Medulla oblongata (tissue), 1 donor: ENCODE results near the gene PES1.
"Not testable (repeated sequence)": the region's sequence is repeated elsewhere in the genome, so short reads cannot be mapped to it uniquely, and the experiment has no call there.

Experiments used
- DNase-seq: peaks from one replicate; pipeline ENCODE4 v3.0.0-alpha.2; 2015; ENCODE audit errors: extremely low spot score

Gene PES1

DNA sequence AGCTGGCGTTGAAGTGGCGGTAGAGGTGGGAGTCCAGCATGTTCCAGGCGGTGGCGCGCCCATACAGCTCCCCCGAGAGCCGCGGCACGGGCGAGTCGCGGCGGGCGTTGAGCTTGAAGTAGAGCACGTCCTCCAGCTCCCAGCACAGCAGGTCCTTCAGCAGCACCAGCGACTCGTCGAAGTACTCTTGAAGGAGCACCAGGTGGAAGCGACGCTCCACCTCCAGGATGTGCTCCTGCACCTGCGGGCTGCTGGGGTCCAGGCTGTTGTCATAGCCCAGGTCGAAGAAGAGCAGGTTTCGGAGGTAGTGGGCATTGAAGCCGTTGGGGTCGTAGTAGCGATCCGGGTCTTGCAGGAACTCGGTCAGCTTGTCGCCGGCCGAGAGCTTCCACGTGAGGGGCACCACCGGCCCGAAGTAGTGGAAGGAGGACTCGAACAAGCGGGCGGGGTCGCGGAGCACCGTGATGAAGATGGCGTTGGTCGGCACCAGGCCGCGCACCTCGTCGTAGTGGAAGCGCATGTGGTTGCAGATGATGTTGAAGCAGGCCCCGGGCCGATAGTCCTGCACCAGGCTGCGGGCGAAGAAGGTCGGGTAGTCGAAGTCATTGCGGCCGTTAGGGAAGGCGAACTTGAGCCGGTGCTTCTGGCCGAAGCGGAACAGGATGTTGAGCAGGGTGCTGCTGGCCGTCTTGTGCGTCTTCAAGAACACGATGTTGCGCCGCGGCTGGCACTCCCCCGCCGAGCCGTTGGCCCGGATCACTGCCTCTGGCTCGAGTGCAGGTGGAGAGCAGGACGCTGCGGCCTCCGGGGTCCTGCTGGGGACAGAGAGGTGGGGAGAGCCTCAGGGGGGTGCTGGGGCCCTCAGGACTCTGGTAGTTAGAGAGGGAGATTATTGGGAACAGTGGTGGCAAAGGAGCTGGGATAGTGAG, 36.2 kb downstream of the PES1 start:
- DNase-seq: no peak

DNA sequence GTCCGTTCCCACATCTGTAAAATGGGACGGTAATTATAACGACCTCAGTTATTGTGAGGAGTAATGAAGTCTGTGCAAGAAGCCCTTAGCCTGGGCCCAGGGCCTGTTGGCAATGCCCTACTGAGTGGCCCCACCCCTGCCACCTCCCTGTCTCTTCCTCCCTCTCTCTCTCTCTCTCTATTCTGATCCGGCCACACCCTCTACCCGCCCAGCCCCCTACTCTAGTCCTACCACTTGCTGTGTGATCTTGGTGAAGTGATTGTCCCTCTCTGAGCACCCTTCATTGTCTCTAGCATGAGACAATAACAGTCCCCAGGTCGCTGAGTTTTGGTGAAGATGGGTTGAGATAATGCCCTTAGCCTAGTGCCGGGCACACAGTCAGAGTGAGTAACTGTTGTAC, 37.7 kb downstream of the PES1 start:
- no peak for DNase-seq

DNA sequence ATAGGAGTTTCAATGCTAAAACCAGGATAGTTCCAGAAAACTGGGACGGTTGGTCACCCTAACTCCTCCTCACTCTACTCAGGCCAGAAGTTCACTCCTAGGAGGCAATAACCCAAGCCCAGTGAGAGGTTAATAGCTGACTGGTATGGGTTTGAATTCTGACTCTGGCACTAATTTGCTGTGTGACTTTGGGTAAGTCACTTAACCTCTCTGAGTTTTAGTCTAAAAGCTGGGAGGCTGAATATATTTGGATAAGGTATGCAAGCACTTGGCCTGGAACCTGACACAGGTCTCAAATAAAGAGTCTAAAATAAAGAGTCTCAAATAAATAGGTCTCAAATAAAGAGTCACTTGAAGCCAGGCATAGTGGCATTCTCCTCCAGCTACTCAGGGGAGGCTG, 39.0 kb downstream of the PES1 start:
- no peak for DNase-seq

DNA sequence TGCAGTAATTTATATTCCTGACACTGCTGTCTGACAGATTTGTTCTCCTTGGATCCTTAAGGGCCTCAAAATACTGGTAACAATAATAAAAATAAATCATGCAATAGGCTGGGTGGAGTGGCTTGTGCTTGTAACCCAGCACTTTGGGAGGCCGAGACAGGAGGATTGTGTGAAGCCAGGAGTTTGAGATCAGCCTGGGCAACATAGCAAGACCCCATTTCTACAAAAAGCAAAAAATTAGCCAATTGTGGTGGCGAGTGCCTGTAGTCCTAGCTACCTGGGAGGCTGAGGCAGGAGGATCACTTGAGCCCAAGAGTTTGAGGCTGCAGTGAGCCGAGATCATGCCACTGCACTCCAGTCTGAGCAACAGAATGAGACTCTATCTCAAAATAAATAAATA, 39.9 kb downstream of the PES1 start:
- DNase-seq: not testable (repeated sequence)

DNA sequence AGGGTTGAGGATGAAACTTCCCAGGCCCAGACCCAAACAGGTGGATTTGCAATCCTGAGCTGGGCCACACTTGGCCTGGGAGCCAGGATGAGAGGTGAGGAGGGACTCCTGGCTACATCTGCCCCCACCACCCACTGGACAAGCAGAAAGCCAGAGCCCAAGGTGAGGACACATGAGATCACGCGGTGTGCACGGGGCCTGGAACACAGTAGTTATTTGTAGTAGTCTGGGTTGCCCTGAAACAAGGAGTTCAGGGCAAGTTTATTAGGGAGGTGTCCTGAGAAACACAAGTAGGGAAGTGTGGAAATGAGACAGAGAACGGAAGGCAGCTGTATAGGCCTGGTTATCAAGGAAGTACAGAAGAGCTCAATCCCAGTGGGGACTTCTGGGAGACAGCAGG, 44.5 kb downstream of the PES1 start:
- no peak for DNase-seq

DNA sequence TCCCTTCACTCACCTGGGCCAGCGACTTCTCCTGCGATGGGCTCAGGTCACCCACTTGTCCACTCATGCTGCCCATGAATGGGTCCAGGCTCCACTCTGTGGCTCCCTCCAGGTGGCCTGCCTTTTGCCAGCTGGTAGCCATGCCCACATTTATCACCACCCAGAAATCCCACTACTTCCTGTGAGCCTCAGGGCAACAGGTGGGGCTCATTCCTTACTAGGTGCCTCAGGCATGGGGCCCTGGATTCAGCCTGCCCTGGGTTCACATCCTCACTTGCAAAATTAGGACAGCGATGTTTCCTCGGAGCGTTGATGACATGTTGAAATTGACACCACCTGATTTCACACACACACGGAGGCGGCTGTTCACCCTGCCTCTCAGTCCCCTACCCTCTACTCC, 45.1 kb downstream of the PES1 start, which contains the start of gene SEC14L6:
Gene SEC14L6, minus strand, starts transcription at position 126 of the 400 bp plus-strand sequence. Its CDS starts 59 bp downstream, at position 67.
- no peak for DNase-seq

DNA sequence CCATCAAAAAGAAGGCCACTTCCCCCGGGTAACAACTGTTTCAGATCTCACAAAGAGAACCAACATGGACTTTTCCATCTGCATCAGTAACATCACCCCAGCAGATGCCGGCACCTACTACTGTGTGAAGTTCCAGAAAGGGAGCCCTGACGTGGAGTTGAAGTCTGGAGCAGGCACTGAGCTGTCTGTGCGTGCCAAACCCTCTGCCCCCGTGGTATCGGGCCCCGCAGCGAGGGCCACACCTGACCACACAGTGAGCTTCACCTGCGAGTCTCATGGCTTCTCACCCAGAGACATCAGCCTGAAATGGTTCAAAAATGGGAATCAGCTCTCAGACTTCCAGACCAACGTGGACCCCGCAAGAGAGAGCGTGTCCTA, 48.9 kb downstream of the PES1 start:
- DNase-seq: no peak

DNA sequence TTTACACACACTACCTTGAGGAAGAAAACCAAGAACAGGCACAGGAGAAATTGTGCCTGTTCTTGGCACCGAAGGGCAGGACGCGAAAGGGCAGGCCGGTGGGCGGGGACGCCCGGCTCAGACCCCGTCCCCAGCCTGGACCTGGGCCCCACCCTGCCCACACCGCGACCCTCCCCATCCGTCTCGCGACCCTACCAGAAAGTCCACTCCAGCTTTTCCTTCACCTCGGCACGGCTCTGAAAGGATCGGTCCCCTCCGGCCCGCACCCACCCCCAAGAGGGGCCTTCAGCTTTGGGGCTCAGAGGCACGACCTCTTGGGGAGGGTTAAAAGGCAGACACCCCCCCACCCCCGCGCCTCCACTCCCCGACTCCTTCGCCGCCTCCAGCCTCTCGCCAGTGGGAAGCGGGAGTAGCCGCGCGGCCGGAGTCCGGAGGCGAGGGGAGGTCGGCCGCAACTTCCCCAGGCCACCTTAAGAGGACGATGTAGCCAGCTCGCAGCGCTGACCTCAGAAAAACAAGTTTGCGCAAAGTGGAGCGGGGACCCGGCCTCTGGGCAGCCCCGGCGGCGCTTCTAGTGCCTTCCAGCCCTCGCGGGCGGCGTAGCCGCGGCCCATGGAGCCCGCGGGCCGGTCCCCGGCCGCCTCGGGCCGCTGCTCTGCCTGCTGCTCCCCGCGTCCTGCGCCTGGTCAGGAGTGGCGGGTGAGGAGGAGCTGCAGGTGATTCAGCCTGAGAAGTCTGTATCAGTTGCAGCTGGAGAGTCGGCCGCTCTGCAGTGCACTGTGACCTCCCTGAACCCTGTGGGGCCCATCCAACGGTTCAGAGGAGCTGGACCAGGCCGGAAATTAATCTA, 49.5 kb downstream of the PES1 start:
- peak; percentile 4 for DNase-seq

DNA sequence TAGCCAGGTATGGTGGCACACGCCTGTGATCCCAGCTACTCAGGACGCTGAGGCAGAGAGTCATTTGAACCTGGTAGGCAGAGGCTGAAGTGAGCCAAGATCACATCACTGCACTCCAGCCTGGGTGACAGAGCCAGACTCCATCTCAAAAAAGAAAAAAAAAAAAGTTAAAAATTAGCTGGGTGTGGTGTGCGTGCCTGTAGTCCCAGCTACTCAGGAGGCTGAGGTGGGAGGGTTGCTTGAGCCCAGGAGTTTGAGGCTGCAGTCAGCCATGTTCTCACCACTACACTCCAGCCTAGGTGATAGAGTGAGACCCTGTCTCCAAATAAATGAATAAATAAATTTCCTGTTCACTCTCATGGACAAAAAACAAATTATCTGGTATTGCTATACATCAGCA, 50.2 kb downstream of the PES1 start:
- DNase-seq: not testable (repeated sequence)

DNA sequence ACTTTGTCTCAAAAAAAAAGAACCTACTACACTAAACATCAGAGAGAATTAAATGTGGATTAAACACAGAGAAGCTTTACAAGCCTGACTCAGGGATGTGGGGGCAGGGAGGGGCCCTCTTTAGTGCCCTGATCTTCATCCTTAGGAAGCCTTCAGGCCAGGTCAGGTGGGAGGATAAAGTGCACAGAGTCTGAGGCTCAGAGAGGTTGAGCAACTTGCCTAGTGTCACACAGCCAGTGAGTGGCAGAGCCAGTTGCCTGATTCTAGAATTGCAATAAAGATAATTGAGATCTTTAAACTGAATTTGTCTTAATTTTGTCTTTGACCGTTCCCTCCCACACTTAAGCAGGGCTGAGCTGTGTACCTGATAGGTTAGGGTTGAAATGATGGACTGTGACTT, 52.3 kb downstream of the PES1 start:
- no peak for DNase-seq

DNA sequence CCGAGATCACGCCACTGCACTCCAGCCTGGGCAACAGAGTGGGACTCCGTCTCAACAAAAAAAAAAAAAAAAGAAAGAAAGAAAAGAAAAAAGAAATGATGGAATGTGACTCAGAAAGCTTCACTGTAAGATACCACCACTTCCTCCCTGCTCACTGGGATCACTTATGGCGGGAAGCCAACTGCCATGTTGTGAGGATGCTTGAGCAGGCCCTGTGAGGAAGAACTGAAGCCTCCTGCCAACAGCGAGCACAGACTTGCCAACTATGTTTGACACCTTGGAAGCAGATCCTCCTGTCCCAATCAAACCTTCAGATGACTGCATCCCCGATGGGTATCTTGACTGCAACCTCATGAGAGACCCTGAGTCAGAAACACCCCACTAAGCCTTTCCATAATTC, 53.4 kb downstream of the PES1 start:
- no peak for DNase-seq

DNA sequence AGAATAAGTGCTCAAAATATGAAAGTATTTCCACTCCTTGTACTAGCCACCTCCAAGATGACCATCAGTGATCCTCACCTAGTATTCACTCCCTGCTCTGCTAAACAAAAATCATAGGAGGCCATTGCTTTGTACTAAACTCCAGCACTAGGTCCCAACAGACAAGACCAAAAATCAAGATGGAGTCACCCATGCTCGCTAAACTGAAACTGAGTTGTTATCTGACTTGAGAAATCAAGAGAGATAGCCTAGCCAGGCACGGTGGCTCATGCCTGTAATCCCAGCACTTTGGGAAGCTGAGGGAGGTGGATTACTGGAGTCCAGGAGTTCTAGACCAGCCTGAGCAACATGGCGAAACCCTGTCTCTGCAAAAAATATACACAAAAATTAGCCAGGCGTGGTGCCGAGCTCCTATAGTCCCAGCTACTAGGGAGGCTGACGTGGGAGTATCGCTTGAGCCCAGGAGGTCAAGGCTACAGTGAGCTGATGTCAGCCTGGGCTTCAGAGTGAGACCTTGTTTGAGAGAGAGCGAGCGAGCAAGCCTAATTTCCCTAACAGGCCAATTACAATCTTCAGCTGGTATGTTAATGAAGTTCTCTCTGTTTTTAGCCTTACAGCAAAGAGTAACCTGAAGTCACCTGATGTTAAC, 54.5 kb downstream of the PES1 start:
- no peak for DNase-seq

DNA sequence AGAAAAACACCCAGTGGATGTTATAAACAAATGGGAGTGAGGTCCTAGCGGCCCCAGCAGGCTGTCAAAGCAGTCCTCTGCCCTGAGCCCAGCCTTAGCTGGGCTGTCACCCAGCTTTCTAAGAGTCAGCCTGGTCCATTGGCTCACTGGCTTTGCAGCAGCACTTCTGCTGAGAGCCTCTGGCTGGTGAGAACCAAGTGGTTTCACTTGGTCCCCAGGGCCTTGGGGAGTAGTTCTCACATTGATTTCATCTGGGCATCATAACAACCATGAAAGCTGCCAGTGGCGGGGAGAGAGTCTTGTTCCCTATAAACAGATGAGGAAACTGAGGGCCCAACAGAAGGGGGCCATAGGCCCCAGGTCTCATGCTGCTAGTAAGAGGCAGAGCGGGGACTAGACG, 56.5 kb downstream of the PES1 start:
- DNase-seq: no peak

DNA sequence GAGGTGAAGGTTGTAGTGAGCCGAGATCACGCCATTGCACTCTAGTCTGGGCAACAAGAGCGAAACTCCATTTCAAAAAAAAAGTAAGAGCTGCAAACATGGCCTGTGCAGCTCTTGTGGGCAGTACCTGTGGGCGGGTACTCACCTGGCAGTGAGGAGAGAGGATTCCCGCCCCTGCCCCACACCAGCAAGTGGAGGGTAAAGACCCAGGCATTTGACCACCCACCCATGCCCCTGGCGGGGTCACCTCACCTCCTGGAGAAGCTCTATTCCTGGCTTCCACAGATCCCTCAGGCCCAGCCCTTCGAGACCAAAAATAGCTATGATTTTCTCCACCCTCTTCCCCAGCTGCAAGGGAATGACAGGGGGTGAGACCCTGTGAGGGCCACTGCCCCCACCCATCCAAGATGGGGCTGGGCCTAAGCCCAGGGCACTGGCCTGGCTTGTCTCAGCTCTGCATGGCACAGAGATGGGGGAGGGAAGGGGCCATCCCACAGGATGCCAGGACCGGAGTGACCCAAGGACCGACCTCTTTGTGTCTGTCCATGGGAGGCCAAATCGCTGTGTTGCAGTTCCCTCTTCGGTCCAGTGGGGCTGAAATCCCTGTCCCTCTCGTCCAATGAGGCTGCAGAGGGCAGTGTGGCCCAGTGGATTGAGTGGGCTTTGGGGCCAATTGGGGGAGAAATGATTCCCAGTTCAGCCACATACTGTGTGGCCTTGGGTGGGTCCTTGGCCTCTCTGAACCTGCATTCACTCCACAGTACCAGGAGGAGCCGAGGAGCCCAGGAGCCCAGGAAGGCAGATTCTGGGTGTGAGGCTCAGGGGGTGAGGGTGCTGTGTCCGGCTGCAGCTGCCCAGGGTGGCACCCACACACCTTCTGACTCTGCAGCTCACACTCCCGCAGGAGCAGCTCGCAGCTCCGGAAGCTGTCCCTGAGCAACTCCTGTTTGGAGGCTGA, 59.8 kb downstream of the PES1 start:
- no peak for DNase-seq

DNA sequence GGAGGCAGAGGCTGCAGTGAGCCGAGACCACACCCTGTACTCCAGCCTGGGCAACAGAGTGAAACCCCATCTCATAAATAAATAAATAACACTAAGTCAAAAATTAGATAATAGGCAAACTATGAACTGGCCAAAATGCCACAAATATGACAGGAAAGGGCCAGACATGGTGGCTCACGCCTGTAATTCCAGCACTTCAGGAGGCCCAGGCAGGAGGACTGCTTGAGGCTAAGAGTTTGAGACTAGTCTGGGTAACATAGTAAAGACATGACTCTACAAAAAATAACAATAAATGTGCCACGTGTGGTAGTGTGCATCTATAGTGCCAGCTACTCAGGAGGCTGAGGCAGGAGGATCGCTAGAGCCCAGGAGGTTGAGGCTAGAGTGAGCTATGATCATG, 65.1 kb downstream of the PES1 start:
- no peak for DNase-seq
